Islet precursor cell (in vitro differentiated cells): ENCODE results near the gene PFDN1.
A peak's percentile ranks its signal among the peaks of the same experiment; 100 is the strongest.
"Not testable (repeated sequence)": the region's sequence is repeated elsewhere in the genome, so short reads cannot be mapped to it uniquely, and the experiment has no call there.

ENCODE experiments used
- DNase-seq: peaks from one replicate; pipeline ENCODE4 v3.0.0-alpha.2; 2018

The PFDN1 gene, protein sequence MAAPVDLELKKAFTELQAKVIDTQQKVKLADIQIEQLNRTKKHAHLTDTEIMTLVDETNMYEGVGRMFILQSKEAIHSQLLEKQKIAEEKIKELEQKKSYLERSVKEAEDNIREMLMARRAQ

GRCh38 chr5:140302786-140303639 lies at the start of gene PFDN1:
TSS of gene PFDN1 (minus strand) at chr5:140303101. CDS start at chr5:140303073, 28 bp downstream.
- DNase-seq = peak; percentile 98

- DNase-seq = no peak
Observed at GRCh38 chr5:140351609-140352334, 48.9 kb upstream of the PFDN1 start.

- DNase-seq = no peak
Observed at GRCh38 chr5:140349244-140349643, 46.3 kb upstream of the PFDN1 start.

GRCh38 chr5:140348104-140348503 lies 45.2 kb upstream of the PFDN1 start:
- no peak for DNase-seq

DNA sequence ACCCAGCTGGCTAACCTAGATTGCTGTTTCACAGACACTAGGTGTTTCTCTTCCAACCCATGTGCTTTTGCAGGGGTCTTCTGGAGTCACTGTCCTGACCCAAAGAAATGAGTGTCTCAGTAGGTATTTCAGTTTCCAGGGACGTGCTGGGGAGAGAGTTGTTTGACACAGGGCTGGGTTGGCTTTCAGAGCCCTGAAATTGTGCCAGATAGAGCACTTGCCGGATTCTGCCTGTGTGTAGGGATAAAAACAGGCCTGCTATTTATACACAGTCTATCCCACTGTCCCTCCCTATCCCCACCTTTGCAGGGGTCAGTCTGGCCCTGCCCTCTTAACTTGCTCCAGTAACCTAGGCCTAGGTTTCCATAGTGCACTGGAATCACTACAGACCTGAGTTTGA lies 44.5 kb upstream of the PFDN1 start:
- no peak for DNase-seq

DNA sequence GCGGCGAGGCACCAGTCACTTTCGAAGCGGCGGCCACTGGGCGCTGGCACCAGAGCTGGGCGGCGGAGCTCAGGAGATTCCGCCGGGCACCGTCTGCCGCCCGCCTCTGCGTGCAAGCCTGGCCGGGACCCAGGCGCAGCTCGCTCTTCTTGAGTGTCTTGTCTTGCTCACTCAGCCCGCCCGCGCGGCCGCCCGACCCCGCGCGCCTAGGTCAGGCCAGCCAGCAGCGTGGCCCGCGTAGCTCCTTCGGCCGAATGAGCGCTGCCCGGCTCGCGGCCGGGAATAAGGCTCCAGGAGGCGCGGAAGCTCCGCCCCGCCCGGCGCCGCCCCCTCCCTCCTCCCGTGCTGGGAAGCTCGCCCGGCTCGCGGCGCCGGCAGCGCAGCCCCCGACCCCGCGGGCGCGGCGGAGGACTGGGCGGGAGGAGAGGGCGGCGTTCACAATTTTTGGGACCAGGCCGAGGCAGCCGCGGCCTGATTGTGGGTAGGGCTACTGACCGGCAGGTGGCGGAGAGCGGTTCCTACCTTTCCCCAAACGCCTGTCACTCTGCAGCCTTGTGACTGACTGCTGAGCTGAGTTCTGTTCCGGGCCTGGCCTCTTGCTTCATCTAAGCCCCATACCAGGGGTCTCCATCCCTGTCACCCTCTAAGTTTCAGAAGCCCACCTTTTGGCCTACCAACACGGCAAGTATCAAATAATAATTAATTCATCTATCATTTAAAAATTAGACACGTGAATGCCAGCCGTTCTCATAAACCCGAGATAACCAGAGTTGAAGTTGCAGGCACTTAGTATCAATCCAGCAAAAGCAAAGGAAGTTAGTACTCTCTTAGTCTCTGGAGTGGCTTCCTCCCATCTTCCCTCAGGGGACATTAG lies 43.7 kb upstream of the PFDN1 start, which contains the start of gene HBEGF:
Gene HBEGF (minus strand): TSS at position 256 of the 874 bp plus-strand sequence. CDS start 275 bp downstream, outside the sequence.
- peak; percentile 97 for DNase-seq

- peak; percentile 82 for DNase-seq
Observed at GRCh38 chr5:140345919-140346347, 43.0 kb upstream of the PFDN1 start.

GRCh38 chr5:140344683-140345423 lies 42.0 kb upstream of the PFDN1 start:
- peak; percentile 89 for DNase-seq

DNA sequence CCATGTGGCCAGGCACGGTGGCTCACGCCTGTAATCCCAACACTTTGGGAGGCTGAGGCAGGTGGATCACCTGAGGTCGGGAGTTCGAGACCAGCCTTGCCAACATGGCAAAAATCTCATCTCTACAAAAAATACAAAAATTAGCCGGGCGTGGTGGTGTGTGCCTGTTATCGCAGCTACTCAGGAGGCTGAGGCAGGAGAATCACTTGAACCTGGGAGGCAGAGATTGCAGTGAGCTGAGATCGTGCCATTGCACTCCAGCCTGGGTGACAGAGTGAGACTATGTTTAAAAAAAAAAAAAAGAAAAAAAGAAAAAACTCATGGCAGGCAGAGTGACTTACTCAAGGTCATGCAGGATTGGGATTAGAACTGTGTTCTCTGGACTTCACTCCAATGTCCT lies 40.9 kb upstream of the PFDN1 start:
- not testable (repeated sequence) for DNase-seq

GRCh38 chr5:140342896-140343295 lies 40.0 kb upstream of the PFDN1 start:
- DNase-seq = no peak

DNA sequence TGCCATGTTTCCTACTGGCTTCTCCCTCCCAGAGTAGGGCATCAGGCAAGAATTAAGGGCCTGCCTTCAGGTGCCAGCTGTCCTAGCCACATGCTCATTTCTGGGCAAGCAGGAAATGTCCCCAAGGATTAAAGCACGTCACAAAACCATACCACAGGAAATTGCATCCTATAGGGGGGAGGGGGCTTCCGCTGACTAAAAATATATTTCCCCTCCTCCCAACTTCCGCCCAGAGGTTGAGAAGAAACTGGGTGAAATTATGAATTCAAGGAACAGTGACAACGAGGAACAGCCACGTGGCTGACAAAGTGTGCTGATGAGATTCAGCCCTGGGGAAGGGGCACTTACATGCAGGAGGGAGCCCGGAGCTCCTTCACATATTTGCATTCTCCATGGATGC lies 39.4 kb upstream of the PFDN1 start:
- no peak for DNase-seq

GRCh38 chr5:140341591-140341990 lies 38.7 kb upstream of the PFDN1 start:
- DNase-seq = peak; percentile 39

DNA sequence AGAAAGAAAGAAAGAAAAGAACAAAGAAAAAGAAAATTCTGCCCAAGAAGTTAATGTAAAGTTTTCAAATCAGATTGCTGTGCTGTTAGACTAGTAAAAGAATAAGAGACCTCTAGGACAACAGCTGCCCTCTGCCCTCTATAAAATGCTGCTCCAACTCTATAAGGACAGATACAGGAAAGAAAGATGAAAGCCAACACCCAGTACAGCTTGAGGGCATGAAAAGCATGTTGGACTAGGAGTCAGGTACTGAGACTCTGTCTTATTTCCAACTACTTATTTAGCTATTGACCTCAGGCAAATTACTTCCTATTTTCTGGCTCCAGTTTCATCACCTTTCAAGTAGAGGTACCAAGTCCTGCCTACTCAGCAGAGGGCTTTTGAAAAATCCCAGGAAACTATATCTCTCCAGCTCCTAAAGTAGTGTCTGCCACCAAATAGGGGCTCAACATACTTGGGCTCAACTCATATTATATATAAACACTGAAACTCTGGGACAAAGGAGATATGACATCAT lies 37.8 kb upstream of the PFDN1 start:
- no peak for DNase-seq

GRCh38 chr5:140339636-140340035 lies 36.7 kb upstream of the PFDN1 start:
- DNase-seq = no peak

DNA sequence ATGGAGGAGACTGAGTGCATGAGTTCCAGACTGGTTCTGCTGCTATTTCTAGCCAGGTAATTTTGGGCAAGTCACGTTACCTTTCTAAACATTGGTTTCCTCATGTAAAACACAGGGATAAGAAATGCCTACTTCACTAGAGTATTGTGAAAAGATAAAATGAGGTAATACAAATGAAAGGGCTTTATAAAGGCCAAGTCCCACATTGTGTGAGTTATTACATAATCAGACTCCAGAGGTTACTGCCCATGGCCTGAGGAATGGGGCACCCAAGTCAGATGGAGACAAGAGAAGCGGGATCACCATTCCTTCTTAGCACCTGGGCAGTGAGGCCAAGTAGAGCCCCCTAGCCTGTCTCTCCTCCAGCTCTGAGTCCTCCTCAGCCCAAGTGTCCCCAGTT lies 36.0 kb upstream of the PFDN1 start:
- no peak for DNase-seq

GRCh38 chr5:140338336-140338735 lies 35.4 kb upstream of the PFDN1 start:
- DNase-seq = no peak

DNA sequence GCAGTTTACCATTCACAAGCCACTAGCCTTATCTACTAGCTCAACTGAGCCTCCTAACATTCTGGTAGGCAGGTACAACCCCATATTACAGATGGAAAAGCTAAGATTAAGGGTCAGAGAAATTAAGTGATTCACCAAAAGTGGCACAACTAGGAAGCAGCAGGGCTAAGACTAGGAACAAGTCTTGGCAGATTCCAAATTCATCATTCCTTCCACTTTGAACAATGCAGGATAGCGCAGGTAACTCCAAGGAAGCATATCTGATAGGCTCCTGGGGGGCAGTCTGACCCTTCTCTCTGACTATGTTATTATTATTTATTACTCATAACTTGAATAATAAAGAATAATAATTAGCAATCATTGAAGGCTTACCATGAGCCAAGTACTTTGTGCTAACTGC lies 35.0 kb upstream of the PFDN1 start:
- no peak for DNase-seq

GRCh38 chr5:140336388-140336787 lies 33.5 kb upstream of the PFDN1 start:
- DNase-seq = no peak

DNA sequence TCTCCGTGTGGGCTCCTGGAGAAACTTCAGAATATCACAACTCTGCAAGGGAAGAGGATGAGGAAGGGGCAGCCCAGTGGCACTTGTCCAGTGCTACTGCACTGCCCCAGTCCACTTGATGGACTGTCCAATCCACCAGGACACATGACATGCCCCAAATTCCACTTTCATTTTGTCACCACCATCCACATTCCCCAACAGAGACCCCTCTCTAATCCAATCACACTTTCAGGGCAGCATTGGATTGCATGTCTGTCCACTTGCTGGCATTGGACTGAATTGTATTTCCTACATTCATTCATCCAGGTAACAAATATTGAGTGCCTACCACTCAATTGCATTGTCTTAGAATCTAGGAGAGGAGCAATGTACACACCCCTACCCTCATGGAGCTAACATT lies 28.7 kb upstream of the PFDN1 start:
- DNase-seq = no peak

DNA sequence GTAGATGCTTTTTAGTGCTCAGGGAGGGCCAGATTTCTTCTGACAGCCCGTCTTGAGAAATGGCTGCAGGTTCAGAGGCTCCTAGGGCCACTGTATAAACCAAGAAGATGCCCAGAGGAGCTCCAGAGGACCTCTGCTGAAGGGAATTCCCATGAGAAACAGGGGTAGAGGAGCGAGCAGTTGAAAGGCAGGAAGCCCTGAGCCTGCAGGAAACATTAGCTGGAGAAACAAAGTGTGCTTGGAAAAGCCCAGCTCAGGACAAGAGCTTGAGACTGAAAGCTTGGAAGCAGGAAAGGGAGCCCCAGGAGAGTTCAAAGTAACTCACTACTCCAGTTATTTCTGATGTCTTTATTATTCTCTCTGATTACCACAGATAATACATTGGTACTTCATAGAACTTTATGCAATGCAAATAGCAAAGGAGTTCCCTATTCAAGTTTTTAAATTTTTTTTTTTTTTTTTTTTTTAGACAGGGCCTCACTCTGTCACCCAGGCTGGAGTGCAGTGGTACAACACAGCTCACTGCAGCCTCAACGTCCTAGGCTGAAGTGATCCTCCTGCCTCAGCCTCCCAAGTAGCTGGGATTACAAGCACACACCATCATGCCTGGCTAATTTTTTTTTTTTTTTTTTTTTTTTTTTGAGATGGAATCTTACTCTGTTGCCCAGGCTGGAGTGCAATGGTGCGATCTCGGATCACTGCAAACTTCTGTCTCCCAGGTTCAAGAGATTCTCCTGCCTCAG lies 27.0 kb upstream of the PFDN1 start:
- no peak for DNase-seq
